ENCODE results near the gene ILKAP. TPM values are rescaled to one million over a fixed set of nuclear protein-coding genes. Genes with fewer than 3 reads are reported as not detected.

The ILKAP gene
- total RNA-seq, 2 experiments from 2014 or later, result 46.7 to 50.2 TPM

DNA sequence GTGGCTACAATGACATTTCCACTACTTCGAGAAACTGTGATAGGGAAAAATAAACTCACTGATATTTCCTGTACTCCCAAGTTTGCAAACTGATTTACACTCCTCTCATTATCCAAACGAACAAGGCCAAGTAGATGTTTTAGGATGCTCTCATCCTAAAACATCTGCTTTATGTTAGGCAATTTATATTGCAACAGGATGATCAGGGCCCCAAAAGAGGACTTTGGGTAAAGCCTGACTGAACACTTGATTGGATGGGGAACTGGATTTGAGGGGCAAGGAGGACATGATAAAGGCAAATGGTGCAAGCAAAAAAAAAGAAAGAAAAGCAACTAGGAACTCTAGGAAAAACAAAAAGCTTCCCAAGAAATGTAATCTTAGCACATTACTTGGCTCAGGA is 38.5 kb upstream of the ILKAP start:
- H3K27ac Mint-ChIP-seq, result no peak overlapping the region
- DNase-seq, result no peak
- ChIA-PET CTCF (interaction anchor here (1.2 kb wide), 1 partner anchor 21 kb away, joined by 3 read pairs; no protein-coding TSS in a partner anchor), POLR2A (no interaction called here)
- peaks cover 5% of the 10 kb centered on the region for H3K36me3 Mint-ChIP-seq
- H3K27me3 Mint-ChIP-seq, result peaks cover 6% of the 10 kb centered on the region
- no peaks in the 10 kb centered on the region for H3K9me3 Mint-ChIP-seq
- intact Hi-C loops (cut with micrococcal nuclease), result no loop called here
- H3K4me3 Mint-ChIP-seq, result no peak overlapping the region
- H3K4me1 Mint-ChIP-seq (ENCODE audit: low read depth), result peaks cover 2% of the 10 kb centered on the region

DNA sequence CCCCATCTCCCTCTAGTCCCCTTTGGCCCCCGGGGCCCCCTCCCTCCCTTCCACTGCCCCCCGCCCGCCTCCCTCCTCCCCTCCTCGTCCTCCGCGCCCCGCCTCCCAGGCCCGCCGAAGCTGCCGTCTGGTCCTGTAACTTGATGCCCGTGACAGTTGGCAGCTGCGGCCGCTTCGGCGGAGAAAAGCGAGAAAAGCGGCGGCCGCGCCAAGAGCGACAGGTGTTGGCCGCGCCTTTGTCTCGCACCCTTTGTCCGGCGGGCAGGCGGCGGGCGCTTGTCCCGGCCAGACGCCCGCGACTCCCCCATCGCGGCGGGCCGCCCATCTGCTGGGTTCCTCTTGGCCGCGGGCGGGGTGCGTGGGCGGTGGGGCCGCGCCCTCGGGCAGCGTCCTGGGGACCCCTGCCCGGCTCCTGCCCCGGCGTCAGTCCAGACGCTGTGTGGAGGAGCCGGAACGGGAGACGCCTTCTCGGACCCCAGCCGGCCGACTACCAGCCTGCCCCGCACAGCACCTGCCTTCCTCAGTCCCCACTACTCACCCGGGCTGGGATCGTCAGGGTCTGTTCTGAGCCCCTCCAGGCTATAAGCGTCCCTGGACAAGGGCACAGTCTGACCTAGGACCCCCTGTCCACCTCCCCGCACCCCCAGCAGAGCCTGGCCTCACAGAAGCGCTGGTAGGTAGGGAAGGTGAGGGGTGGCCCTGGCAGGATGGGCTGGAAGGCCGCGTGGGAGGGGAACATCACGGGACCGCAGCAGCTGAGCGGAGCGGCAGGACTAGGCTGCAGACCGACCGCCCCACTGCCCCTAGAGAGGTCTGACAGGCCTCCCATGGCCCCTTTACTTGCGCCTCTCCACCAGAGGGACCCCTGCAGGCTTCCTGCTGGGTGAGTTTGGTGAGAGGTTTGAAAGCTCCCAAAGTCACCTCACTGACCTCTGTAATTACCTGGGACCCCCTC is 37.5 kb upstream of the ILKAP start:
- peak overlapping the region; percentile 43 for H3K4me3 Mint-ChIP-seq
- H3K27ac Mint-ChIP-seq, result no peak overlapping the region
- H3K9me3 Mint-ChIP-seq, result no peaks in the 10 kb centered on the region
- peaks cover 7% of the 10 kb centered on the region for H3K27me3 Mint-ChIP-seq
- no peak for DNase-seq
- peaks cover 5% of the 10 kb centered on the region for H3K36me3 Mint-ChIP-seq
- ChIA-PET POLR2A (no interaction called here), CTCF (interaction anchor here (1.2 kb wide), 1 partner anchor 22 kb away, joined by 3 read pairs; no protein-coding TSS in a partner anchor)
- intact Hi-C loops (cut with micrococcal nuclease), result no loop called here
- H3K4me1 Mint-ChIP-seq (ENCODE audit: low read depth), result peaks cover 2% of the 10 kb centered on the region

DNA sequence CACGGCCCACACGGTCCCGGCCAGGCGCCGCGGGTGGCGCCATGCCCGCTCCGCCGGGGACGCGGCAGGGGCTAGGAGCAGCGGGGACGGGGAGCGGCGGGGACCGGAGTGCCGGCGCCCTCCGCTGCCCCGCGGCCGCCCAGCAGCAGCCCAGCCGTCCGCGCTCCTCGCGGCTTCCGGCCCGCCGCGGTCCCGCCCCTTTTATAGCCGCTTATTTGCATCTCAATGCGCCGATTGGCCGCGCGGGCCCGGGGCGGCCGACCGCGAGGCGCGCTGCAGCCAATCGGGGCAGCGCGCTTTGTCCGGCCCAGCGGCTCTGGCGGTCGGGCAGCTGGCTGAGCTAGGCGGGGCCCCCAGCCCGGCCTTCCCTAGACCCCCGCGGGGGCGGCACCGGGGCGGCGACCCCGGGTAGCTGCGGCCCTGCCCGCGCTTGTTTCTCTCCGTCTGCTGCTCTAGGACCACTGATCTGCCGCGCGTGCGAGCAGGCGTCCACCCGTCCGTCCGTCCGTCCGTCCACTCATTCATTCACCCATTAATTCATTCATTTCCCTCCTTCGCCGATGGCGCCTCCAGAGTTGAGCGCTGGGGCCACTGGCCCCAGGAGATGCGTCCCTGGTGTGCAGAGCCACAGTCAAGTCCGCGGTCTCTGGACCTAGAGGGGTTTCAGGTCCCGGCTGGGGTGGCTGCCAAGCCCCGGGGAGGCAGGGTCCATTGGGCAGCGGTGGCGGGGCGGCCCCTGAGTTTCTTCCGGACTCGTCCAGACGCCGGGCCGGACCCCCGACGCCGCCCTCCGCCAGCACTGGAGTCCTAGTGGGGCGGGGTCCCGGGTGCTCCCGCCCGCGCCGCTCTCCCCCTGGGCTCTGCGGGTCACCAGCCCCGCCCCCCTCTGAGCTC is 36.6 kb upstream of the ILKAP start, which contains the start of gene HES6:
HES6 (minus strand) TSS at position 176 of the 894 bp plus-strand sequence; CDS start at position 43, 133 bp downstream.
- Mint-ChIP-seq H3K4me1 (ENCODE audit: low read depth) (peaks cover 3% of the 10 kb centered on the region), H3K36me3 (no peaks in the 10 kb centered on the region), H3K9me3 (no peaks in the 10 kb centered on the region), H3K4me3 (peak within 1 kb of the TSS; percentile 81), H3K27me3 (peaks cover 17% of the 10 kb centered on the region), H3K27ac (no peak within 1 kb of the TSS)
- DNase-seq, result peak; percentile 83
- intact Hi-C loops (cut with micrococcal nuclease), result loop anchor here (10.0 kb wide), 1 partner anchor 275 kb away; the partner anchor contains the start of gene UBE2F
- CTCF ChIA-PET, result no interaction called here
- POLR2A ChIA-PET, result interaction anchor here (1.5 kb wide), 1 partner anchor 37 kb away, joined by 3 read pairs; no protein-coding TSS in a partner anchor

DNA sequence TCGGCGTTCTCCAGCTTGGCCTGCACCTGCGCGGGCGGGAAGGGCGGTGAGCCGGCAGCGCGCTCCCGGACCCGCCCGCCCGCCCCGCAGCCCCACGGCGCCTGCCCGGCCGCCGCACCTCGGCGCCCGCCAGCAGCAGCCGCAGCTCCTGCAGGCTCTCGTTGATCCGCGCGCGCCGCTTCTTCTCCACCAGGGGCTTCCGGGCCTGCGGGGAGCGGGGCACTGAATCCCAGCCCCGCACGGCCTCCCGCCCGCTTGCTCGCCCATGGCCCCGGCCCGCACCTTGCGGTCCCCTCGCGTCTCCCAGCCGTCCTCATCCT is 36.0 kb upstream of the ILKAP start:
- CTCF ChIA-PET, result interaction anchor here (1.3 kb wide), 1 partner anchor 23 kb away, joined by 4 read pairs; no protein-coding TSS in a partner anchor
- Mint-ChIP-seq H3K4me1 (ENCODE audit: low read depth) (peaks cover 6% of the 10 kb centered on the region), H3K27me3 (peaks cover 18% of the 10 kb centered on the region), H3K9me3 (no peaks in the 10 kb centered on the region), H3K4me3 (no peak overlapping the region), H3K27ac (no peak overlapping the region), H3K36me3 (no peaks in the 10 kb centered on the region)
- no peak for DNase-seq
- intact Hi-C loops (cut with micrococcal nuclease), result loop anchor here (10.0 kb wide), 1 partner anchor 275 kb away; the partner anchor contains the start of gene UBE2F
- POLR2A ChIA-PET, result interaction anchor here (1.5 kb wide), 1 partner anchor 37 kb away, joined by 3 read pairs; no protein-coding TSS in a partner anchor

DNA sequence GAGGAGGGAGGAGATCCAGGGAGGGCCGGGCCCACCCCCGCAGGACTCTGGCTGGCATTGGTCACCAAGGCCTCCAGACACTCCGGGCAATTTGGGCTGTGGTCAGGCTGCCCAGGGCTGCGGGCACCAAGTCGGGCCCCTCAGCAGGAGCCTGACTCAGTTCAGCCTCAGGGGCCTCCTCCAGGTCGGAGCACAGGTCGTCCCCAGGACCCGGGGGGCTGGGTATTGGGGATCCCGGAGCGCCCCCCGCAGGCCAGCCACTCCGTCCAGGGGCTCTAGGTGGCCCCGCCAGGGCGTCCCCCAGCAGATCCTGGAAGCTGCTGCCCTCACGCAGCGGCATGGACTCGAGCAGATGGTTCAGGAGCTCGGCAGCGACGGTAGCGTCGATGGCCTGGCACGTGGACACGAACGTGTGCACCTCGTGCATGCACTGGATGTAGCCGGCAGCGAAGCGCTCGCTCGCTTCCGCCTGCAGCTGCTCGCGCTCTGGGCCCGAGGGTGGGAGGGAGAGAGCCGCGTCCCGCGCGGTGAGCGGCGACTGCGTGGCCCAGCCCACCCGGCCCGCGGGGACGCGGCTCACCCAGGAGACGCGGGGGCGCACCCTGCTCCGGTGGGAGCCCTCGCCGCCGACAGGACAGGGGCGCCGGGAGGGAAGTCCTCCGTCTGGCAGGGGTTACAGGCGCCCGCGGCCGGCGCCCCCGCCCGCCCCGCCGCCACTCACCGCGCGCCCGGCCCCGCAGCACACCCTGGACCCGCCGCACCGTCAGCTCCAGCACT is 35.5 kb upstream of the ILKAP start:
- no peaks in the 10 kb centered on the region for H3K36me3 Mint-ChIP-seq
- POLR2A ChIA-PET, result interaction anchor here (1.5 kb wide), 1 partner anchor 36 kb away, joined by 3 read pairs; no protein-coding TSS in a partner anchor
- H3K27me3 Mint-ChIP-seq, result peaks cover 18% of the 10 kb centered on the region
- CTCF ChIA-PET, result interaction anchor here (1.3 kb wide), 1 partner anchor 24 kb away, joined by 4 read pairs; no protein-coding TSS in a partner anchor
- intact Hi-C loops (cut with micrococcal nuclease), result loop anchor here (10.0 kb wide), 1 partner anchor 274 kb away; the partner anchor contains the start of gene UBE2F
- no peak overlapping the region for H3K27ac Mint-ChIP-seq
- peak; percentile 42 for DNase-seq
- peaks cover 7% of the 10 kb centered on the region for H3K4me1 Mint-ChIP-seq (ENCODE audit: low read depth)
- H3K9me3 Mint-ChIP-seq, result no peaks in the 10 kb centered on the region
- H3K4me3 Mint-ChIP-seq, result peak overlapping the region; percentile 45

DNA sequence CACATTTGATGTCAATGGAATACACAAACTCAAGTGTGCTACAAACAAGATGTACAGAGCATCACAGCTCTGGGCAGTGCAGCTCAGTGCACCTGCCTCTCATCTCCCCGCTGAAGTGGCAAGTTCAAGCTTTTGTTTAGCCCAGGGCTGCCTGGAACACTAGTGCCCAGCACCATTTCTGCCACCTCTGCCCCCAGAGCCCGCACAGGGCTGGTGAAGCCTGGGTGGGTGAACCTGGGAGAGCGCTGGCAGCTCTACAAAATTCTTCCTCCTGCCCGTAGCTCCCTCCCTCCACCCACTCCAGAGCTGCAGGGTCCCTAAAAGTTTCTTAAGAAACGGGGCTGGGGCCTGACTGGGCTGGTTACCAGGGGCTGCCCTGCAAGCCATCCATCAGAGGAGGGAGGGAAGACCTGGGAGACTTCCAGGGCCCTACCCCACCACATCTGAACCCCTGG is 34.8 kb upstream of the ILKAP start:
- peak overlapping the region; percentile 45 for H3K4me3 Mint-ChIP-seq
- no peak for DNase-seq
- H3K36me3 Mint-ChIP-seq, result no peaks in the 10 kb centered on the region
- no peaks in the 10 kb centered on the region for H3K9me3 Mint-ChIP-seq
- peaks cover 7% of the 10 kb centered on the region for H3K4me1 Mint-ChIP-seq (ENCODE audit: low read depth)
- intact Hi-C loops (cut with micrococcal nuclease), result loop anchor here (10.0 kb wide), 1 partner anchor 274 kb away; the partner anchor contains the start of gene UBE2F
- ChIA-PET POLR2A (interaction anchor here (1.5 kb wide), 1 partner anchor 35 kb away, joined by 3 read pairs; no protein-coding TSS in a partner anchor), CTCF (interaction anchor here (1.3 kb wide), 1 partner anchor 24 kb away, joined by 4 read pairs; no protein-coding TSS in a partner anchor)
- no peak overlapping the region for H3K27ac Mint-ChIP-seq
- peaks cover 23% of the 10 kb centered on the region for H3K27me3 Mint-ChIP-seq

DNA sequence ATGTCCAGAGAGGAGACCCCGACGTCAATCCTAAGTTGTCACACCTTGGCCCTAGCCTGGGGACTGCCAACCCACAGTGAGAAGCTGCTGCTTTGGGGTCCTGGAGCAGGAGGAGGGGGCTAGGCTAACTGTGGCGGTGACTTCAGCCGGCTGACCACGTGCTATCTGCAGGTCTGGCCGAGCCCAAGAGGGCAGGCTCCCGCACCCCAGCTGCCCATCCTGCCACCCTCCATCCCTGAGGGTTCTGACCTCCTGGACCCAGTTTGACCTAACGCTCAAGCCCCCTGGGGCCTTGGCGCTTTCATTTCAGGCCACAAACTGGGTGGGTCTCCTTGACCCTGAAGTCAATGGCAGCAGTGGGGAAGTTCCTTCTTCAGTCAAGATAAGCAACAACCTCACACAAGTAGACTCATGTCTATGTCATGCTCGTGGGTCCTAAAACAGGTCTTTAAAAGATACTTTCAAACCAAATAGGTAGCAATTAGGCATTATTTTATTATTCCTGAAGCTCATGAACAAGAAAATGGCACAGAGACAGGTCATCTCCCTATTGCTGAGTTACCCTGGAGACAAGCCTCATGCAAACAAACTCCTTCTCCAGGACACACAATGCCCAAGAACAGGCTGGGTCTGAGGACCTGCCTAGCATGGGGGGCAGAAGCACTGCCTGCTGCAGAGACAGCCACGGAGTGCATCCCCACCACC is 34.1 kb upstream of the ILKAP start:
- intact Hi-C loops (cut with micrococcal nuclease), result loop anchor here (10.0 kb wide), 1 partner anchor 273 kb away; the partner anchor contains the start of gene UBE2F
- Mint-ChIP-seq H3K4me1 (ENCODE audit: low read depth) (peaks cover 7% of the 10 kb centered on the region), H3K9me3 (no peaks in the 10 kb centered on the region), H3K27ac (no peak overlapping the region), H3K27me3 (peaks cover 23% of the 10 kb centered on the region), H3K36me3 (no peaks in the 10 kb centered on the region), H3K4me3 (no peak overlapping the region)
- POLR2A ChIA-PET, result no interaction called here
- CTCF ChIA-PET, result no interaction called here
- no peak for DNase-seq

DNA sequence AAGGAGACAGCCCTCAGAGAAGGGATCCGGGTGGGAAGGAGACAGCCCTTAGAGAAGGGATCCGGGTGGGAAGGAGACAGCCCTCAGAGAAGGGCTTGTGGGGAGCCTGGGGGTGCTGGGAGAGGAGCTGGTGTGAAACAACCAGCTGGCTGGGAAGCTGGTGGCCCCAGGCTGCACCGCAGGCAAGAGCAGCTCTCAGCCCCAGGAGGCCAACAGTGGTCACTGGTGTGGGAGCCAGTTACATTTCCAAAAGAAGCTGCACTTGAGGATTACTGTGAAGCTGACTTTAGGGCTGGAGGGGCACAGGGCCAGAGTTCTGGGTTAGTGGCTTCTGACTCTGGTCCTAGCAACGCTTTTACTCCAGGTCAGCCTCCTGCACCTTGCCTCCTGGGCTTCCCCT is 33.1 kb upstream of the ILKAP start:
- peaks cover 23% of the 10 kb centered on the region for H3K27me3 Mint-ChIP-seq

DNA sequence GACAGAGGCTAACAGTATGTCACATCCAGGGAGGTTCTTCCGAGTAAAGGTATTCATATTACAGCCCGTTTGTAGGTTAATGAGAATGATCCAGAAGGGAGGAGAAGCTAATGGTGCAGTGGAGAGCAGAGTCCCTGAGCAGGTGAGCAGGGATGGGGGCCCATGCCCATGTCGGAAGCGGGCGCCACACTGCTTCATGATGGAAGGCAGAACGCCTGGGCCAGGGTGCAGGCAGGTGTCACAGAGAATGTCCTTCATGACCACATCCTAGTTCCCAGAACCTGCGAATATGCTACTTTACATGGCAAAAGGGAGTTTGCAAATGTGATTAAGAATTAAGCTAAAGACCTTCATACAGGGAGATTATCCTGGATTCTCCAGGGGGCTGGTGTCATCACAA is 32.4 kb upstream of the ILKAP start:
- H3K36me3 Mint-ChIP-seq, result no peaks in the 10 kb centered on the region
- peaks cover 23% of the 10 kb centered on the region for H3K27me3 Mint-ChIP-seq
- intact Hi-C loops (cut with micrococcal nuclease), result loop anchor here (10.0 kb wide), 1 partner anchor 271 kb away; the partner anchor contains the start of gene UBE2F
- H3K27ac Mint-ChIP-seq, result no peak overlapping the region
- peaks cover 15% of the 10 kb centered on the region for H3K4me1 Mint-ChIP-seq (ENCODE audit: low read depth)
- no peak overlapping the region for H3K4me3 Mint-ChIP-seq
- CTCF ChIA-PET, result interaction anchor here (1.5 kb wide), 1 partner anchor 14 kb away, joined by 4 read pairs; no protein-coding TSS in a partner anchor
- no peaks in the 10 kb centered on the region for H3K9me3 Mint-ChIP-seq
- no peak for DNase-seq
- POLR2A ChIA-PET, result no interaction called here

More for the DNA sequence above, 33.1 kb upstream of the ILKAP start:
- Mint-ChIP-seq H3K4me3 (no peak overlapping the region), H3K9me3 (no peaks in the 10 kb centered on the region), H3K36me3 (no peaks in the 10 kb centered on the region), H3K4me1 (ENCODE audit: low read depth) (peaks cover 12% of the 10 kb centered on the region), H3K27ac (no peak overlapping the region)
- intact Hi-C loops (cut with micrococcal nuclease), result loop anchor here (10.0 kb wide), 1 partner anchor 272 kb away; the partner anchor contains the start of gene UBE2F
- DNase-seq, result no peak
- POLR2A ChIA-PET, result no interaction called here
- CTCF ChIA-PET, result interaction anchor here (0.7 kb wide), 2 partner anchors 29 to 36 kb away, joined by 3 to 4 read pairs; no protein-coding TSS in a partner anchor

DNA sequence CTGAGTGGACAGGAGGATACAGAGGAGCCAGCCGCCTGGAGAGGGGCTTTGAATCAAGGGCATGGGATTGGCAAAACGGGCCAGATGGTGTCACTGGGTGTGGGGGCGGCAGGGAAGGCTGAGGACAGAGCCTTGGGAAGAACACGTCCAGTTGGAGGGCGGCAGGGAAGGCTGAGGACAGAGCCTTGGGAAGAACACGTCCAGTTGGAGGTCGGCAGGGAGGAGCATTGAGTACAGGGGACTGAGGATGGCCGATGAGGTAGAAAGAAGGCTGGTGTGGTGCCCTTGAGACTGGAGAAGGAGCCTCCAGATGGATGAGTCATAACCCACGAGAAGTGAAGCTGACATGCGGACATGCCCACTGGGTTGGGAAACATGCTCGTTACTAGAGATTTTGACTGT is 31.8 kb upstream of the ILKAP start:
- Mint-ChIP-seq H3K36me3 (no peaks in the 10 kb centered on the region), H3K4me1 (ENCODE audit: low read depth) (peaks cover 19% of the 10 kb centered on the region), H3K27me3 (peaks cover 27% of the 10 kb centered on the region), H3K9me3 (no peaks in the 10 kb centered on the region), H3K4me3 (peak overlapping the region; percentile 56), H3K27ac (no peak overlapping the region)
- ChIA-PET POLR2A (no interaction called here), CTCF (interaction anchor here (1.5 kb wide), 1 partner anchor 13 kb away, joined by 4 read pairs; no protein-coding TSS in a partner anchor)
- intact Hi-C loops (cut with micrococcal nuclease), result loop anchor here (10.0 kb wide), 1 partner anchor 271 kb away; the partner anchor contains the start of gene UBE2F
- DNase-seq, result no peak
